HUDEP-2 (cell line): ENCODE data around the gene FUCA2.
"Not testable (repeated sequence)": the region's sequence is repeated elsewhere in the genome, so short reads cannot be mapped to it uniquely, and the experiment has no call there.

Source experiments
- DNase-seq, 76 experiments: peaks; one replicate each; lab custom pipeline; 2025; ENCODE audit not compliant: unreplicated experiment in 76 of 76; lab: John Stamatoyannopoulos, UW

Gene FUCA2

DNA sequence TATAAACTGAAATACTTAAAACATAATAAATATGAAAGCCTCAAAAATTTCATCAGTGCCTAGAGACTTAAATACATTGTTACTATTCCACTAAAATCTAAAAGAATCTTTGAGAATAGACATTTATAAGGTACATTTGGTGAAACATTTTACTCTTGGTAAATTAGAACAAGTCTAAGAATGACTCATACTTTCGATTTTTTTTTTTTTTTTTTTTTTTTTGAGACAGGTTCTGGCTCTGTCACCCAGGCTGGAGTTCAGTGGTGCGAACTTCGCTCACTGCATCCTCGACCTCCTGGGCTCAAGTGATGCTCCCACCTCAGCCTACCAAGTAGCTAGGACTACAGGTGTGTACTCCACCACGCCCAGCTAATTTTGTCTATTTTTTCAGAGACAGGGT is 6.4 kb downstream of the FUCA2 start:
- DNase-seq: no peak

GRCh38 chr6:143504369-143504768 is 7.2 kb downstream of the FUCA2 start:
- DNase-seq: no peak

- peak in 2 of 76 experiments; percentile 5 to 15 for DNase-seq
Observed at GRCh38 chr6:143501851-143502250, 9.7 kb downstream of the FUCA2 start.

DNA sequence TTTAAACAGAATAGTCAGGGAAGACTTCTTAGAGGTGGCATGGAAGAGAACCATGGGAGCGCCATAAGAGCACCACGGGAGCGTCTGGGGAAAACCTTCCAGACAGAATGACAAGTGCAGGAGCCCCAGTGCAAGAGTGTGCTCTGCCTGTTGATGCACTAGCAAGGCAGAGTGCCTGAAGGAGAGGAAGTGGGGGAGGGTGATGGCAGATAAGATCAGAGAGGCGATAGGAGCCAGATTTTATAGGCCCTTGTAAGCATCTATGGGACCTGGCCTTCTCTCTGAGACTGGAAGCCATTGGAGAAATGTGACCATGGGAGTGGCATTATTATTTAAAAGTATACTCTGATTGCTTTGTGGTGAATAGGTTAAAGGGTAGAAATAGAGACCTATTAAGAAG is 13.1 kb downstream of the FUCA2 start:
- no peak for DNase-seq

DNA sequence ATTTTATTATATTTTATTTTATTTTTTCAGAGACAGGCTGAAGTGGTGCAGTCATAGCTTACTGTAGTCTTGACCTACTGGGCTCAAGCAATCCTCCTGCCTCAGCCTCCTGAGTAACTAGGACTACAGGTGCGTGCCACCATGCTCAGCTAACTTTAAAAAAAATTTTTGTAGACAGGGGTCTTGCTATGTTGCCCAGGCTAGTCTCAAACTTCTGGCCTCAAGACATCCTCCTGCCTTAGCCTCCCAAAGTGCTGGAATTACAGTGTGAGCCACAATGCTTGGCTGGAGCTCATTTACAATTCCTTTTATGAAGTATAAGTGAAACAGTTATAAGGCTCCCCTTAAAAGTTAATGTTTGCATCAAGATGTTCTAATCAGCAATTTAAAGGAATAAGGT is 14.5 kb downstream of the FUCA2 start:
- no peak for DNase-seq

- DNase-seq: no peak
Observed at GRCh38 chr6:143490775-143491174, 20.7 kb downstream of the FUCA2 start.

DNA sequence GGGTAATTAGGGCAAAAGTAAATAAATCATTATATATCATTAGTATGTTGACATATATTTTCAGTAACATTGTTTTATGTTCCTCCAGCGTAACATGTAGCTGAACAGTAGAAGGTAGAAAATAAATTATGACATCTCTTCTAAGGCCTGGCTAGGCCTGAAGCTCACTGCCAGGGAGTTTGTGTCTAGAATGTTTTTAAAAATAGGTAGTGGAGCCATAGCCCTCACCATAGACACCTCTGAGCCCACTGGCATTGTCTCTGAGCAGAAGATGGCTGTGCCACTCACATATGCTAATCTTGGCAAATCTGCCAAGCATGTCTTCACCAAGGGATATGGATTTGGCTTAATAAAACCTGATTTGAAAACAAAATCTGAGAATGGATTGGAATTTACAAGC is 21.3 kb downstream of the FUCA2 start:
- no peak for DNase-seq

GRCh38 chr6:143486752-143487151 is 24.8 kb downstream of the FUCA2 start:
- no peak for DNase-seq

DNA sequence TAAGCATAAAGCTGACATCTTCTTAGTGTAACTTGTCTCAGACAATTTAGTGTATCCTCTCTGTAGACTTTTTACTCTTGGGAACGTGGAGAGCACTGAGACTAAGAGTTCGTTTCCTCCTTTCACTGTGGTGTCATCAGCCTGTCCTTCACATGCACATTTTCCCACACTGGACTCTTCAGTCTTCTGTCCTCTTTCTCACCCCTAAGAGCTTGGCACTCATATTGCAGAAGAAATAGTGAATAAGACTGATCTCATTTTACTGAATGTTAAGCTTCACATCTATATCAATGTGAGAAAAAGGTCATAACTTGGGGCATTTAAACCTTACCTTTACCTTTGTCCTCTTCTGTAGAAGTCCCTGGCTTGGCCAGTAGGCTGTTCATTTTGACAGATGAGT is 25.6 kb downstream of the FUCA2 start:
- no peak for DNase-seq

- DNase-seq: no peak
Observed at GRCh38 chr6:143482593-143482992, 28.9 kb downstream of the FUCA2 start.

GRCh38 chr6:143478479-143479062 is 32.9 kb downstream of the FUCA2 start:
- no peak for DNase-seq

DNA sequence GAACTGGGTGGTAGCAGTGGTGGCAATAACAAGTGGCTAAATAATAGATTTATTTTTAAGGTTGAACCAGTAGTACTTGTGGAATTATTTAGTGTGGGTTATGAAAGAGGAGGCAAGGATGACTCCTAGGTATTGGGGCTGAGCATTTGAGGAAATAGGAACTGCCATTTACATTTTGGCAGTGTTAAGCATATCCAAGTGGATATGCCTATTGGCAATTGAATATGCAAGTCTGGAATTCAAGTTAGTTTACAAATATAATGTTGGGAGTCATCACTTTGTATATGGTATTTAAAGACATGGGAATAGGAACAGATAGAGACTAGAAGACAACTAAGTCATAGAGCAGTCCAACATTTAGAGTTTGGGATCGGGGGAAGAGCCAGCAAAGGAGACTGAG is 35.0 kb downstream of the FUCA2 start:
- no peak for DNase-seq

DNA sequence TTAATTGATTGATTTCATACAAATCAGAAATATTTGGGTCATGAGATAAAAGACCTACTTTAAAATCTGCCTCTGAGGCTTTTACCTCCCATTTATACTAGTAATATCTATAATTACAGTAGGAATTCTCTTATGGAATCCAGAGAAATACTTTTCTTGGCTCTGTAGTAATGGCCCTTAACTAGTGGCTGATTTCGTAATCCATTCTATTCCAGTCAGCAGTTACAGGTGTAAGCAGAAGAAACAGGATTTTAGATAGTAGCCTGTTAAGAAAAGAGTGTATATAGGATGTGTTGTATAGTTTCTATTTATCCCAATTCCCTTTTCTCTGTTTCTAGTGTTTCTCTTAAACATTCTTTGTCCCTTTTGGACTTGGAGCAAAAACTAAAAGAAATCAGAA is 39.7 kb downstream of the FUCA2 start:
- DNase-seq: no peak

DNA sequence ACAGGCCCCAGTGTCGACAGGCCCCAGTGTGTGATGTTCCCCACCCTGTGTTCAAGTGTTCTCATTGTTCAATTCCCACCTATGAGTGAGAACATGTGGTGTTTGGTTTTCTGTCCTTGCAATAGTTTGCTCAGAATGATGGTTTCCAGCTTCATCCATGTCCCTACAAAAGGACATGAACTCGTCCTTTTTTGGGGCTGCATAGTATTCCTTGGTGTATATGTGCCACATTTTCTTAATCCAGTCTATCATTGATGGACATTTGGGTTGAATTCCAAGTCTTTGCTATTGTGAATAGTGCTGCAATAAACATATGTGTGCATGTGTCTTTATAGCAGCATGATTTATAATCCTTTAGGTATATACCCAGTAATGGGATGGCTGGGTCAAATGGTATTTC is 42.7 kb downstream of the FUCA2 start:
- DNase-seq: not testable (repeated sequence)

GRCh38 chr6:143468026-143468425 is 43.5 kb downstream of the FUCA2 start:
- no peak for DNase-seq

- DNase-seq: no peak
Observed at GRCh38 chr6:143465546-143465945, 46.0 kb downstream of the FUCA2 start.

DNA sequence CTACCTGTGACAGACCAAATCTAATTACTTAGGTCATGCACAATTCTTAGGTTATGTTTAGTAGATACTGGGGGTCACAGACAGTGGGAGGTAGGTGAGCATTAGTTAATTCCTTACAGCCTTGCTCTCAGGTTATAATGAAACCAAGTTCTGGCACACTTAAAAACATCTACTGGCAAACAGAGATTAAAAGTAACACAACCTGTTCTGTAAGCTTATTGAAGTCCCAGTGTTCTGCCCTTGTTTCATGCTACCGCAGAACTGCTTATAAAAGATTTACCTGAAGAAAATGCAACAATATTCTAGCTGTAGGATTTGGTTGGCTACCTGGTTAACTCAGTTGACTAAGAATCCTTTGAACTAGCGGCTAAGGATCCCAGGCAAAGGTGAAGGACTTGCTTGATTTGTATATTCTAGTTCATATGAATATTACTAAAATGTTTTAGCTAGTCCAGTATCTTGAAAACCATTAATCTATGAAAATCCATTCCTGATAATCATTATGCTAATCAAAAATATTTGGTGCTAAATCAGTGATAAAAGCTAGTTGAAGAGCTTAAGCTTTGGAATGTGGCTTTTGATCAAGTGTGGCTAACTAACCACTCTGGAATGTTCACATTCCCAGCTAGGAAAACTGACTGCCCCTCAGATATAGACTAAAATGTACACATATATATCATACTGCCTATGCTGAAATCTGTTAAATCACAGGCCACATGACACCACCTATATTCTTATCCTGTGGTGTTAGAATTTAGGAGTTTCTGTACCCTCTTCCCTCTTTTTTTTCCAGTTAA is 53.8 kb downstream of the FUCA2 start:
- no peak for DNase-seq

DNA sequence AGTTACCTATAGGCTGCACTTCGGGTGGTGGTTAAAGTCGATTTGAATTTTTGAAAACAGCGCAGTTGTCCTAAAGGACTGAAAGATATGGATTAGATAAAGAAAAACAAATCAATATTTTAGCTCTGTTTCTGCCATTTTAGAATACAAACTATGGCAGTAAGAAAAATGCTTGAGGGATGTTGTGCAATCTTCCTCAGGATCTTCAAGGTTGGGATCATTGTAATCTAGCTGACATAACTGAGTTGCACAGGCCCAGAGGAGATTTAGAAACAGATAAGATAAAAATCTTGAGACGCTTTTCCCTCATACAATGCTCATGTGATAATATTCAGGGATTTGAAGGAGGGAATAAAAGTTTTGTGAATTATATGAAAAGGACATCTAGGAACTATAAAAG is 60.0 kb downstream of the FUCA2 start:
- no peak for DNase-seq

- peak in 75 of 76 experiments; percentile 75 to 98 (median 94) for DNase-seq
Observed at GRCh38 chr6:143450453-143451371, 60.8 kb downstream of the FUCA2 start, which contains the start of the genes ADAT2 and PEX3. Gene ADAT2 (minus strand): TSS chr6:143450695. CDS start chr6:143450658, 37 bp downstream. Gene PEX3 (plus strand): TSS chr6:143450805. CDS start chr6:143451043, 238 bp downstream.

DNA sequence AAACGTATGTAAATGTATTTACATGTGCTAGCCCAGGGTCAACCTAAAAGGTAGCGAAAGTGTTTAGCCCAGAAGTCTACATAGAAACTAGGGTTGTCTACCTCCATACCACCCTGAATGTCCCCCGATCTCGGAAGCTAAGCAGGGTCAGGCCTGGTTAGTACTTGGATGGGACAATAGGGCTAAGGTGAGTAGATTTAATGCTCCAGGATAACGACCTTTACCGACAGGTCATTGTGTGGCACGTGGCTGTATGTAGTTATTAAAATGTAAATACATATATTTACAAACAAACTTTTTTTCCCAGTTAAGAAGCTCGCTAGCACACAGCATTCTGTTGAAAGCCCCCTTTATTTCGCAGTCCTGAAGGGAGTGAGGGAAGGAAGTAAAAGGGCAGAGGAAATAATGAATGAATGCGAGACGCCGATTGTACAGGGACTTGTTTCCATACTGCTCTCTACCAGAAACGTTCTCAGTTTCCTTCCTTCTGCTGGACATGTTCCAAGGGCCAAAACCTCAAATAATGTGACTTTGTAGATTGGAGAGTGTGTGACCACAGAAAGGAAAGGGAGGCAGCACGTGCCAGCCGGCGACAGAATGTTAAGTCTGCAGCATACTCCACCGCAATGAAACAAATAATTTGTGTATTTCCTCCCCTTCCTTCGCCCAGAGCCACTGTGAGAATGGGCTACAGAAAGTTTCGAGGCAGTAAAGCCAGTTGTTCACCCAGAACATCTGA is 61.6 kb downstream of the FUCA2 start:
- DNase-seq: peak in 73 of 76 experiments; percentile 20 to 92 (median 75)
